Astrocyte of the hippocampus (primary cell): ENCODE measurements around the gene RALGPS1.

ENCODE experiments used
- DNase-seq: peaks from one replicate; pipeline ENCODE4 v3.0.0; 2011; ENCODE audit warnings: low read depth, low spot score

The RALGPS1 gene

GRCh38 chr9:127051881-127052595, 137.5 kb downstream of the RALGPS1 start:
- no peak for DNase-seq

- no peak for DNase-seq
Observed at GRCh38 chr9:127053057-127053821, 138.7 kb downstream of the RALGPS1 start.

- no peak for DNase-seq
Observed at GRCh38 chr9:127053960-127054359, 139.4 kb downstream of the RALGPS1 start.

- DNase-seq, result no peak
Observed at GRCh38 chr9:127055745-127056402, 141.3 kb downstream of the RALGPS1 start.

GRCh38 chr9:127056446-127056845, 141.9 kb downstream of the RALGPS1 start:
- DNase-seq, result no peak

GRCh38 chr9:127058011-127058644, 143.5 kb downstream of the RALGPS1 start:
- no peak for DNase-seq

- no peak for DNase-seq
Observed at GRCh38 chr9:127058645-127059021, 144.1 kb downstream of the RALGPS1 start.

- no peak for DNase-seq
Observed at GRCh38 chr9:127059030-127059429, 144.4 kb downstream of the RALGPS1 start.

GRCh38 chr9:127059765-127060361, 145.3 kb downstream of the RALGPS1 start:
- no peak for DNase-seq

GRCh38 chr9:127061411-127061810, 146.8 kb downstream of the RALGPS1 start:
- DNase-seq, result no peak

- DNase-seq, result no peak
Observed at GRCh38 chr9:127064335-127064734, 149.8 kb downstream of the RALGPS1 start.

GRCh38 chr9:127065592-127065991, 151.0 kb downstream of the RALGPS1 start:
- peak; percentile 29 for DNase-seq

- no peak for DNase-seq
Observed at GRCh38 chr9:127066060-127066850, 151.7 kb downstream of the RALGPS1 start.

GRCh38 chr9:127066851-127067136, 152.2 kb downstream of the RALGPS1 start:
- no peak for DNase-seq

GRCh38 chr9:127067603-127068220, 153.1 kb downstream of the RALGPS1 start:
- peak; percentile 63 for DNase-seq

- DNase-seq, result no peak
Observed at GRCh38 chr9:127074561-127075548, 160.3 kb downstream of the RALGPS1 start.

GRCh38 chr9:127075624-127076372, 161.2 kb downstream of the RALGPS1 start:
- no peak for DNase-seq

- DNase-seq, result no peak
Observed at GRCh38 chr9:127076860-127077643, 162.5 kb downstream of the RALGPS1 start.
